Activated CD4-positive, alpha-beta memory T cell treated with anti-CD3 and anti-CD28 coated beads for 36 hours (primary cell): ENCODE data around the gene PLXNA4. TPM values are rescaled to one million over a fixed set of nuclear protein-coding genes. Genes with fewer than 3 reads are reported as not detected.

ENCODE experiments used
- CTCF ChIA-PET: fragments of 350-600 bp; sonication (Branson Sonifier 250); formaldehyde crosslinking; loops from one replicate; lab custom pipeline; 2021; ENCODE audit warnings: antibody characterized with exemption, inconsistent platforms; lab: Charles Lee
- POLR2A ChIA-PET: fragments of 350-600 bp; sonication (Branson Sonifier 250); formaldehyde crosslinking; loops from one replicate; lab custom pipeline; 2021; ENCODE audit warnings: antibody characterized with exemption; lab: Charles Lee
- DNase-seq: peaks from one replicate; pipeline ENCODE4 v3.0.0-alpha.2; 2020
- H3K27ac Mint-ChIP-seq: one replicate; pipeline ENCODE4 v1.8.0; 2021; ENCODE audit warnings: mixed read lengths
- H3K27me3 Mint-ChIP-seq: one replicate; pipeline ENCODE4 v1.8.0; 2021; ENCODE audit warnings: mixed read lengths
- H3K36me3 Mint-ChIP-seq: one replicate; pipeline ENCODE4 v1.8.0; 2021; ENCODE audit warnings: mixed read lengths
- H3K4me1 Mint-ChIP-seq: one replicate; pipeline ENCODE4 v1.8.0; 2021; ENCODE audit warnings: low read depth, mixed read lengths
- H3K4me3 Mint-ChIP-seq: one replicate; pipeline ENCODE4 v1.8.0; 2021; ENCODE audit warnings: mild to moderate bottlenecking, mixed read lengths
- H3K9me3 Mint-ChIP-seq: one replicate; pipeline ENCODE4 v1.8.0; 2021; ENCODE audit warnings: mixed read lengths
- intact Hi-C: fragments of 100-400 bp; cut with micrococcal nuclease; formaldehyde crosslinking; loops from one replicate; pipeline ENCODE4 v1.15.1; 2023
- total RNA-seq, 2 experiments: library from RNA; stranded (reverse); gene quantifications; one replicate each; pipeline ENCODE4 v1.2.3, GENCODE V29; 2021

PLXNA4 gene
- total RNA-seq, 2 experiments from 2014 or later: 0.17 to 0.24 TPM

DNA sequence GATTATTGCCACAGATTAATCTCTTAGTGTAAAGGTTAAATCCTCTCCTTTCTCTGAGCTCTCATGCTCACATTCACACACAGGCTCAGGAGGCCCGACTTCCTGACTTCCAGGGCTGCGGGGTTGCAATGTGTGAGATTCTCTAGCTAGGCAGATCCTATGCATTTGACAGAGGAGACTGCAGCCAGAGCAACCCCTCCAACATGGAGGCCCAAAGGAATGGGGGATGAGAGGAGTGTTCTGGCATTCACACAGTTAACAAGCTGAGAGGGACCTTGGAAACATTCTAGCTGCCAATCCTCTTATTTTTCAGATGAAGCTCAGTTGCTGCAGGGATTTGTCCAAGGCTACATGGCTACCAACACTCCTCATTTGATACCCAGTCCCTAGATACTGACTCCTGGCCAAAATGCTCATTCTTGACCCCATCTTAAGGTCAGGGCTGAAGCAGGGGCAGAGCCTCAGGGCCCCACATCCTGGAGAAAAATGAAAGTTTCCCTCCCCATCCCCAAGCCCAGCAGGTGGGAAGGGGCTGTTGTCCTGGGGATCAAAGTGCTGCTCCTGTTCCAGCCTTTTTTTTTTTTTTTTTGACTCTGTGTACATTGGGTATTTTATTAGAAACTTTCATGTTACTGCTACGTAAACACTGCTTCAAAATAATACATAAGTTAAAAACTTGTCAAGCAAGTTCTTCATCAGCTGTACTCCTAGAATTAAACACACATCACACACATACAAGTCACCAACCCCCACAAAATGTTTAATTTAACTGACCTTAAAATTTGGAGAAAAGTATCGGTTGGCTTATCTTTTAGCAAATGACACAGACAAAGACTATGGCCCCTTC is 325.6 kb downstream of the PLXNA4 start:
- intact Hi-C loops: no loop called here
- Mint-ChIP-seq H3K9me3 (peaks cover under 1% of the 10 kb centered on the region), H3K27me3 (peaks cover 3% of the 10 kb centered on the region), H3K4me3 (no peak overlapping the region), H3K36me3 (no peaks in the 10 kb centered on the region), H3K4me1 (no peaks in the 10 kb centered on the region), H3K27ac (no peak overlapping the region)
- no peak for DNase-seq
- POLR2A ChIA-PET: no interaction called here
- CTCF ChIA-PET: no interaction called here

DNA sequence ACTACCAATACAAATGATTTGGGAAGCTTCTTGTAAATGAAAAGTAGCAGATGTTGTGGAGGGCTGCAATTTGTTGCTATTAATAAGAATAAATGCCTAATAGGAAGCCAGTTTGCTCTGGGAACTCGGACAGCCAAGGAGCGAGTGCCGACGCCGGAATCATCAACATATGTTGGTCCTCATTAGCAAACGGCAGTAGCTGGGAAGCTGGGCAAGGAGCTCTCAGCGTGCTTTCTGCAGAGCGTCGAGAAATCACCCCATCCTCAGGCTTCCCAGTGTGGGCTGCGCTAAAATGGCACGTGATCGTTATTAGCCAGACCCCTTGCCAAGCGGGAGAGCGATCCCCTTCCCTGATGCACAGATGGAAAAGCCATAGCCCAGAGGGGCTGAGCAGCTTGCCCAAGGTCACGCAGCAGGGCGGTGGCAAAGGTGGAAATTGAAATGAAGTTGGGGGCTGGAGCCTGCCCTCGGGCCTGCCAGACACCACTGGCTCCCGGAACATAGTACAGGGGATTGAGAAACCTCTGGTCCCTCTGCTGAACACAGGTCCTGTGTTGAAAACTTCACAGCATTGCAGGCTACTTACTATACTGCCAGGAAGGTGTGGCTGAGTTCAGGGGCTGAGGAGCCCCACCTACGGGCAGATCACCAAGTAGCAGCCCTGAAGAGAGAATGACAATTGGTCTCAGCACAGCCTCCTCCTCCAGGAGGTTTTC is 326.9 kb downstream of the PLXNA4 start:
- CTCF ChIA-PET: no interaction called here
- no peak overlapping the region for H3K4me3 Mint-ChIP-seq

GRCh38 chr7:132248841-132249240 is 327.4 kb downstream of the PLXNA4 start:
- H3K4me1 Mint-ChIP-seq: no peaks in the 10 kb centered on the region
- ChIA-PET POLR2A (no interaction called here), CTCF (no interaction called here)

More for the DNA sequence above, 326.9 kb downstream of the PLXNA4 start:
- Mint-ChIP-seq H3K4me1 (no peaks in the 10 kb centered on the region), H3K27me3 (peaks cover 9% of the 10 kb centered on the region), H3K9me3 (peaks cover 5% of the 10 kb centered on the region), H3K36me3 (no peaks in the 10 kb centered on the region), H3K27ac (no peak overlapping the region)
- DNase-seq: no peak
- POLR2A ChIA-PET: no interaction called here
- intact Hi-C loops: no loop called here

GRCh38 chr7:132247995-132248618 is 328.2 kb downstream of the PLXNA4 start:
- no peak overlapping the region for H3K4me3 Mint-ChIP-seq
- no peak for DNase-seq
- peaks cover 5% of the 10 kb centered on the region for H3K9me3 Mint-ChIP-seq
- ChIA-PET CTCF (interaction anchor here (0.6 kb wide), 1 partner anchor 185 kb away, joined by 4 read pairs; no protein-coding TSS in a partner anchor), POLR2A (no interaction called here)
- H3K4me1 Mint-ChIP-seq: no peaks in the 10 kb centered on the region
- intact Hi-C loops: no loop called here
- H3K36me3 Mint-ChIP-seq: no peaks in the 10 kb centered on the region
- H3K27ac Mint-ChIP-seq: no peak overlapping the region
- H3K27me3 Mint-ChIP-seq: peaks cover 8% of the 10 kb centered on the region

More at GRCh38 chr7:132248841-132249240, 327.4 kb downstream of the PLXNA4 start:
- Mint-ChIP-seq H3K9me3 (peaks cover 5% of the 10 kb centered on the region), H3K27ac (no peak overlapping the region), H3K36me3 (no peaks in the 10 kb centered on the region), H3K27me3 (peaks cover 10% of the 10 kb centered on the region), H3K4me3 (no peak overlapping the region)
- intact Hi-C loops: no loop called here
- no peak for DNase-seq

DNA sequence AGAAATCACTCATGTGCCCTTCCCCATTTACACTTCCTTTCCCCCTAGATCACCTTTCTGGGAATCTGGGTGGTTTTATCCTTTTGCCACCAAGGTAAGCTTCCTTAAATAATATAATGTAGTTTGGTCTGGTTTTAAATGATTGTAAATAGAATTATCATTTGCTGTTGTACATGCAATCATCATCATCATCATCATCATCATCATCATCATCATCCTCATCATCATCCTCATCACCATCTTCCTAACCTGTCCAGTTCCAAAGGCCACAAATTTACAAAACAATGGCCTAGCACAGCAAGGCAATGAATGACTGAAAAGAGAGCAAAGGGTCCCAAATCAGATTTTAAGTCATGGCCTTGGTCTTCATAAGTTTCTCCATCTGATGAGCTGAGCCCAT is 329.7 kb downstream of the PLXNA4 start:
- POLR2A ChIA-PET: no interaction called here
- H3K4me1 Mint-ChIP-seq: no peaks in the 10 kb centered on the region
- H3K9me3 Mint-ChIP-seq: peaks cover 5% of the 10 kb centered on the region
- intact Hi-C loops: no loop called here
- CTCF ChIA-PET: no interaction called here
- no peak overlapping the region for H3K27ac Mint-ChIP-seq
- DNase-seq: no peak
- no peak overlapping the region for H3K4me3 Mint-ChIP-seq
- H3K36me3 Mint-ChIP-seq: no peaks in the 10 kb centered on the region
- peaks cover 8% of the 10 kb centered on the region for H3K27me3 Mint-ChIP-seq

DNA sequence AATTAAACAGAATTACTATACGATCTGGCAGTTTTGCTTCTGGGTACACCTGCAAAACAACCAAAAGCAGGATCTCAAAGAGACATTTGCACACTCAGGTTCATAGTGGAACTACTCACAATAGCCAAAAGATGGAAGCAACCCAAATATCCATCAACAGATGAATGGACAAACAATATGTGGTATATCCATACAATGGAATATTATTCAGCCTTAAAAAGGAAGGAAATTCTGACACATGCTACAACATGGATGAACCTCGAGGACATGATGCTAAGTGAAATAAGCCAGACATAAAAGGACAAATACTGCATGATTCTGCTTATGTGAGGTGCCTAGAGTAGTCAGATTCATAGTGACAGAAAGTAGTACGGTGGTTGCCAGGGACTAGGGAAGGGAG is 330.7 kb downstream of the PLXNA4 start:
- no peak overlapping the region for H3K27ac Mint-ChIP-seq
- DNase-seq: no peak
- peaks cover 8% of the 10 kb centered on the region for H3K27me3 Mint-ChIP-seq
- intact Hi-C loops: no loop called here
- no peak overlapping the region for H3K4me3 Mint-ChIP-seq
- POLR2A ChIA-PET: no interaction called here
- H3K4me1 Mint-ChIP-seq: no peaks in the 10 kb centered on the region
- CTCF ChIA-PET: no interaction called here
- peaks cover 5% of the 10 kb centered on the region for H3K9me3 Mint-ChIP-seq
- no peaks in the 10 kb centered on the region for H3K36me3 Mint-ChIP-seq

DNA sequence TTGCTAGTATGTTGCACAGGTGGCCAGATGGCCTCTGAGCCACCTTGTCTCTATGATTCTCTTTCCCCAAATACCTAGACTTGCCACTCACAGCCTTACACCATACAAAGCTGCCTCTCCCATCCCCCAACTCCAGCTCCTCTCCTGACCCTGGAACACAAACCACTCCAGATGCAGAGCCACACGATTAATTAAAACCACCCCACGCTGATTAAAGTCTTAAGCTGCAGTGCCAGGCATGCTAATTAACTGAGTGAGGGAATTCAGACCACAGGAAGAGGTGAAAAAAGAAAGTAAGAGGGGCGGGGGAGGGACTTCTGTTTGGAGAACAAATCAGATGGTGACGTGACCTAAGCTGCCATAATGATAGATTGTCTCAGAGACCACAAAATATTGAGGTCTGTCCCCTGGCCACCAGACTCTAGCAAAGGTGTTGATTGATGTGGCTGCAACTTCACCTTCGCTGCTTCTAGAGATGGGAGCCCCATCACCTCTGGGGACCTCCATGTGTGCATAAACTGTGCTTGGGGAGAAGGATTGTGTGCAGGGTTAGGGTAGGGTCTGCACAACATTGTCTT is 331.3 kb downstream of the PLXNA4 start:
- POLR2A ChIA-PET: no interaction called here

GRCh38 chr7:132243463-132243862 is 332.8 kb downstream of the PLXNA4 start:
- no peak overlapping the region for H3K4me3 Mint-ChIP-seq
- POLR2A ChIA-PET: no interaction called here
- no peaks in the 10 kb centered on the region for H3K4me1 Mint-ChIP-seq
- no peak overlapping the region for H3K27ac Mint-ChIP-seq
- H3K36me3 Mint-ChIP-seq: no peaks in the 10 kb centered on the region
- CTCF ChIA-PET: no interaction called here
- H3K9me3 Mint-ChIP-seq: peaks cover 5% of the 10 kb centered on the region
- H3K27me3 Mint-ChIP-seq: peaks cover 8% of the 10 kb centered on the region
- intact Hi-C loops: no loop called here
- no peak for DNase-seq

More for the DNA sequence above, 331.3 kb downstream of the PLXNA4 start:
- Mint-ChIP-seq H3K36me3 (no peaks in the 10 kb centered on the region), H3K27ac (no peak overlapping the region), H3K4me1 (no peaks in the 10 kb centered on the region), H3K4me3 (no peak overlapping the region), H3K9me3 (peaks cover 5% of the 10 kb centered on the region), H3K27me3 (peaks cover 8% of the 10 kb centered on the region)
- CTCF ChIA-PET: no interaction called here
- intact Hi-C loops: no loop called here
- DNase-seq: no peak

- H3K27ac Mint-ChIP-seq: no peak overlapping the region
- H3K4me1 Mint-ChIP-seq: no peaks in the 10 kb centered on the region
- H3K4me3 Mint-ChIP-seq: no peak overlapping the region
- ChIA-PET CTCF (no interaction called here), POLR2A (no interaction called here)
- no peak for DNase-seq
- H3K9me3 Mint-ChIP-seq: peaks cover 5% of the 10 kb centered on the region
- H3K36me3 Mint-ChIP-seq: no peaks in the 10 kb centered on the region
- intact Hi-C loops: no loop called here
- peaks cover 8% of the 10 kb centered on the region for H3K27me3 Mint-ChIP-seq
These were observed 333.2 kb downstream of the PLXNA4 start for GRCh38 chr7:132243051-132243450.

GRCh38 chr7:132242192-132242812 is 334.0 kb downstream of the PLXNA4 start:
- Mint-ChIP-seq H3K9me3 (peaks cover 5% of the 10 kb centered on the region), H3K4me3 (no peak overlapping the region), H3K4me1 (no peaks in the 10 kb centered on the region), H3K27me3 (peaks cover 8% of the 10 kb centered on the region), H3K27ac (no peak overlapping the region), H3K36me3 (no peaks in the 10 kb centered on the region)
- CTCF ChIA-PET: no interaction called here
- POLR2A ChIA-PET: no interaction called here
- no peak for DNase-seq
- intact Hi-C loops: no loop called here

DNA sequence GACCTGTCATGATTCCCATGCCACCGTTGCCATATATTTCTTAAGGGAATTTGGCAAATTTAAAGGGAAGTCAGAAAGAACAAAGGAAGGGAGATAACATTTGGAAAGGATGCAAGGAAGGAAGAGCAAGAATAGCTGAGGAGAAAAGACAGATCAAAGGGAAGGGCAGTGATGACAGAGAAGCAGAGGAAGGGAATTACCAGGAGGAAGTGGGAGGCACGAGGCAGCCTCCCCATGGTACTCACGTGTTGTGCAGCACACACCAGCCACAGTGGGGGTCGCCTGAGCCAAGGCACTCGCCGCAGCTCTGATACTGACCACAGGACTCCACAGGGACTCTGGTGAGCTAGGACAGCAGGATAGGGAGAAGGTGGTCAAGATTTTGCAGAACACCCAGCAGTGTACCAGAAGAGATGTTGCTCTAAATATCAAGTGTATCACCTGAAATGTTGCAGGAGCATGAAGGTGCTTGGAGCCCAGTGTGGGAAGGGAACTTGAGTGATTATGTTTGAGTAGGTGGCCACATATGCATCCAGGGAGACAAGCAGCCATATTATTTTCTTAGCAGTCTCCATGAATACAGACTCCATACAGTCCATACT is 335.3 kb downstream of the PLXNA4 start:
- peaks cover 5% of the 10 kb centered on the region for H3K9me3 Mint-ChIP-seq
- ChIA-PET CTCF (no interaction called here), POLR2A (no interaction called here)
- intact Hi-C loops: no loop called here
- no peak overlapping the region for H3K27ac Mint-ChIP-seq
- no peaks in the 10 kb centered on the region for H3K36me3 Mint-ChIP-seq
- H3K4me3 Mint-ChIP-seq: no peak overlapping the region
- DNase-seq: no peak
- H3K27me3 Mint-ChIP-seq: peaks cover 8% of the 10 kb centered on the region
- H3K4me1 Mint-ChIP-seq: no peaks in the 10 kb centered on the region
